Psoas muscle (tissue), 8 donors: ENCODE results near the gene ZNF10. TPM values are rescaled to one million over a fixed set of nuclear protein-coding genes. Genes with fewer than 3 reads are reported as not detected.

ENCODE experiments used
- ATAC-seq, 4 donors: fragments of 200-7000 bp; cut with Tn5 transposase; one replicate each; pipeline ENCODE4 v1.9.1; 2020; ENCODE audit warnings: moderate library complexity in 3 of 4, mild to moderate bottlenecking in 2 of 4
- DNase-seq, 2 donors: peaks; one replicate each; pipeline ENCODE4 v3.0.0-alpha.2; 2020
- H3K27ac ChIP-seq: fragments of 200-600 bp; one replicate; pipeline ENCODE4 v1.8.0; 2022
- H3K27me3 ChIP-seq, 3 donors: fragments of 200-600 bp in 1 of 3; one replicate each; pipeline versions ENCODE4 v1.6.1 to v1.8.0; 2013 to 2022; ENCODE audit warnings: low read length in 2 of 3, mild to moderate bottlenecking in 2 of 3, moderate library complexity in 1 of 3; ENCODE audit not compliant: insufficient read depth in 3 of 3
- H3K36me3 ChIP-seq, 2 donors: fragments of 200-600 bp in 1 of 2; one replicate each; pipeline versions ENCODE4 v1.6.1 to v1.8.0; 2013 to 2022; ENCODE audit warnings: low read depth in 1 of 2, mild to moderate bottlenecking in 1 of 2, moderate library complexity in 1 of 2; ENCODE audit not compliant: insufficient read depth in 1 of 2
- H3K4me1 ChIP-seq: fragments of 200-600 bp; one replicate; pipeline ENCODE4 v1.8.0; 2022
- H3K4me3 ChIP-seq: fragments of 200-600 bp; one replicate; pipeline ENCODE4 v1.8.0; 2022; ENCODE audit warnings: mild to moderate bottlenecking
- H3K9me3 ChIP-seq: fragments of 200-600 bp; one replicate; pipeline ENCODE4 v1.8.0; 2022
- WGBS, 3 donors: extraction: QIAGEN DNeasy Blood & Tissue Kit; methylation state at CpG; one replicate each; pipeline versions ENCODE4 v1.1.6 to v1.1.7; 2013; 5-methylcytosine and 5-hydroxymethylcytosine counted together
- intact Hi-C, 2 donors: fragments of 100-400 bp; cut with DNase I; formaldehyde crosslinking; loops; one replicate each; pipeline versions ENCODE4 v1.11.0 to v1.14.2; 2022
- polyA plus RNA-seq, 3 donors: library from polyadenylated mRNA; stranded (reverse); fragments of 200-250 nt; gene quantifications; one replicate each; pipeline ENCODE4 v1.2.3, GENCODE V29; 2013
- total RNA-seq, 4 donors: library from RNA; stranded (reverse); fragmentation: NEBNext Ultra II Directional in 2 of 4; extraction: Animal tissue kit (Norgen Biotek cat#: 25700) in 2 of 4; gene quantifications; one replicate each; pipeline versions ENCODE4 v1.2.1 to v1.2.4, GENCODE V29; 2021 to 2023
- TF ChIP-seq, protein P1 (sequence below): fragments of 200-600 bp; IDR thresholded peaks from one replicate; pipeline ENCODE4 v1.8.0; 2022; ENCODE audit warnings: antibody characterized with exemption
- donor health status: healthy with polysubstance abuse.
- donor health status: DM: no; HTN: no; CAD: no; lungs with moderate emphysema.
- donor health status: Bipolar disorder and iron deficiency.
- donor health status: healthy.
- donor health status: DM: yes; HTN: yes; CAD: no.
- donor health status: DM: no; HTN: no; CAD: no.
- donor health status: DM: no; HTN: no; CAD: no.
- donor health status: DM: yes; HTN: yes; CAD: no.

The ZNF10 gene
- total and polyA plus RNA-seq, 7 donors, result 2.1 to 9.3 (median 3.0) TPM

- peaks cover 99% of the 10 kb centered on the region for H3K9me3 ChIP-seq
- H3K27ac ChIP-seq, result no peak overlapping the region
- intact Hi-C loops, result no loop called here
- WGBS, 3 donors, result 96 to 100% (median 100%) methylated on average over 2 of the region's 2 CpGs
- H3K4me1 ChIP-seq, result no peaks in the 10 kb centered on the region
- DNase-seq (no peak), ATAC-seq (no peak)
- H3K36me3 ChIP-seq, result peaks cover 18 to 19% of the 10 kb centered on the region in 2 donors
- no peak overlapping the region for H3K4me3 ChIP-seq
- TF ChIP-seq, protein P1, sequence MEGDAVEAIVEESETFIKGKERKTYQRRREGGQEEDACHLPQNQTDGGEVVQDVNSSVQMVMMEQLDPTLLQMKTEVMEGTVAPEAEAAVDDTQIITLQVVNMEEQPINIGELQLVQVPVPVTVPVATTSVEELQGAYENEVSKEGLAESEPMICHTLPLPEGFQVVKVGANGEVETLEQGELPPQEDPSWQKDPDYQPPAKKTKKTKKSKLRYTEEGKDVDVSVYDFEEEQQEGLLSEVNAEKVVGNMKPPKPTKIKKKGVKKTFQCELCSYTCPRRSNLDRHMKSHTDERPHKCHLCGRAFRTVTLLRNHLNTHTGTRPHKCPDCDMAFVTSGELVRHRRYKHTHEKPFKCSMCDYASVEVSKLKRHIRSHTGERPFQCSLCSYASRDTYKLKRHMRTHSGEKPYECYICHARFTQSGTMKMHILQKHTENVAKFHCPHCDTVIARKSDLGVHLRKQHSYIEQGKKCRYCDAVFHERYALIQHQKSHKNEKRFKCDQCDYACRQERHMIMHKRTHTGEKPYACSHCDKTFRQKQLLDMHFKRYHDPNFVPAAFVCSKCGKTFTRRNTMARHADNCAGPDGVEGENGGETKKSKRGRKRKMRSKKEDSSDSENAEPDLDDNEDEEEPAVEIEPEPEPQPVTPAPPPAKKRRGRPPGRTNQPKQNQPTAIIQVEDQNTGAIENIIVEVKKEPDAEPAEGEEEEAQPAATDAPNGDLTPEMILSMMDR, result no peak
- H3K27me3 ChIP-seq, result no peaks in the 10 kb centered on the region
Observed at GRCh38 chr12:133206390-133206789, 76.0 kb downstream of the ZNF10 start.

Other genes with a start within 250 kb of the ZNF10 start
- gene CHFR, start 243.0 kb upstream of the ZNF10 start, total RNA-seq, result 10 to 100 TPM in 2 of 4 donors, 1 to 10 TPM in 2; 7.9 to 13.8 (median 11.3) TPM
- gene CHFR, start 243.0 kb upstream of the ZNF10 start, polyA plus RNA-seq, result 10 to 100 TPM in 1 of 3 donors, 1 to 10 TPM in 2; 7.0 to 15.0 (median 9.8) TPM
- gene ZNF605, start 174.3 kb upstream of the ZNF10 start, total RNA-seq, result 1 to 10 TPM; 6.6 to 8.8 (median 7.8) TPM
- 1 to 10 TPM; 1.6 to 4.1 (median 2.5) TPM for gene ZNF605, start 174.3 kb upstream of the ZNF10 start, polyA plus RNA-seq
- 1 to 10 TPM; 2.9 to 3.9 (median 3.3) TPM for gene ZNF26, start 144.3 kb upstream of the ZNF10 start, total RNA-seq
- 1 to 10 TPM; 1.4 to 4.0 (median 2.1) TPM for gene ZNF26, start 144.3 kb upstream of the ZNF10 start, polyA plus RNA-seq
- gene ZNF84, start 93.1 kb upstream of the ZNF10 start, total RNA-seq, result 10 to 100 TPM in 3 of 4 donors, 1 to 10 TPM in 1; 9.0 to 11.5 (median 10.5) TPM
- 10 to 100 TPM in 1 of 3 donors, 1 to 10 TPM in 2; 2.8 to 23.7 (median 4.7) TPM for gene ZNF84, start 93.1 kb upstream of the ZNF10 start, polyA plus RNA-seq
- gene ZNF140, start 49.7 kb upstream of the ZNF10 start, total RNA-seq, result 1 to 10 TPM; 3.9 to 9.8 (median 7.5) TPM
- 10 to 100 TPM in 1 of 3 donors, 1 to 10 TPM in 2; 5.3 to 25.7 (median 6.6) TPM for gene ZNF140, start 49.7 kb upstream of the ZNF10 start, polyA plus RNA-seq
- gene ZNF891, start 353 bp upstream of the ZNF10 start, total RNA-seq, result 1 to 10 TPM in 1 of 4 donors, under 1 TPM in 3; 0.69 to 1.1 (median 0.93) TPM
- gene ZNF891, start 353 bp upstream of the ZNF10 start, polyA plus RNA-seq, result 1 to 10 TPM in 1 of 3 donors, under 1 TPM in 2; 0.24 to 1.1 (median 0.31) TPM
- 1 to 10 TPM; 3.5 to 6.4 (median 6.0) TPM for gene ZNF268, start 50.9 kb downstream of the ZNF10 start, total RNA-seq
- 1 to 10 TPM; 1.1 to 6.4 (median 2.0) TPM for gene ZNF268, start 50.9 kb downstream of the ZNF10 start, polyA plus RNA-seq
- not detected for gene ANHX, start 105.2 kb downstream of the ZNF10 start, total RNA-seq
- gene ANHX, start 105.2 kb downstream of the ZNF10 start, polyA plus RNA-seq, result not detected